ENCODE data around the gene RNFT2. TPM values are rescaled to one million over a fixed set of nuclear protein-coding genes. Genes with fewer than 3 reads are reported as not detected.

RNFT2 gene
- total RNA-seq, 1 experiment from 2014 or later = 12.6 TPM

- Histone ChIP-seq H3K79me2 (ENCODE audit: low read length) (no peaks in the 10 kb centered on the region), H3K9me3 (ENCODE audit: low read length) (no peaks in the 10 kb centered on the region), H3K27ac (ENCODE audit: low read length) (no peak overlapping the region), H3K4me1 (ENCODE audit: insufficient read depth, low read length) (no peaks in the 10 kb centered on the region), H3F3A (ENCODE audit: low read length, unreplicated experiment) (no peaks in the 10 kb centered on the region), H3K36me3 (ENCODE audit: low read depth, low read length) (no peaks in the 10 kb centered on the region), H3K27me3 (ENCODE audit: low read length) (no peaks in the 10 kb centered on the region), H2AFZ (ENCODE audit: low read length) (no peak overlapping the region), H3K4me3 (ENCODE audit: low read length) (no peak overlapping the region), H3K4me2 (ENCODE audit: low read length) (no peak overlapping the region), H4K20me1 (ENCODE audit: low read length) (no peaks in the 10 kb centered on the region), H3K9ac (ENCODE audit: low read length) (no peak overlapping the region), H3K9me2 (replicated peaks; ENCODE audit: low read length) (no peaks in the 10 kb centered on the region)
- CTCF ChIA-PET = no interaction called here
- no TSS peak for BruUV-seq (replicated peaks)
- intact Hi-C loops (cut with micrococcal nuclease) = no loop called here
- DNase-seq (no peak), ATAC-seq (no peak)
- no peak for TF ChIP-seq EZH2 (IDR thresholded peaks at IDR 0.05; ENCODE audit: low read length, unreplicated experiment)
- no peak for TF ChIP-seq CTCF (conservative IDR thresholded peaks at IDR 0.05; ENCODE audit: low read depth, low read length)
- POLR2A ChIA-PET (ENCODE audit: unreplicated experiment) = interaction anchor here (0.7 kb wide), 1 partner anchor 9 kb away, joined by 3 read pairs; no protein-coding TSS in a partner anchor
Observed at GRCh38 chr12:116870306-116870705, 132.2 kb downstream of the RNFT2 start.

GRCh38 chr12:116874324-116874995 is 136.3 kb downstream of the RNFT2 start:
- H3K27me3 ChIP-seq (ENCODE audit: low read length) = peaks cover 6% of the 10 kb centered on the region; the same call in 1 of the 2 replicates
- TF ChIP-seq EZH2phosphoT487 (IDR thresholded peaks at IDR 0.05; ENCODE audit: borderline replicate concordance, low read length) (no peak), CTCF (conservative IDR thresholded peaks at IDR 0.05; ENCODE audit: low read depth, low read length) (no peak)
- no peaks in the 10 kb centered on the region for H3K79me2 ChIP-seq (ENCODE audit: low read length)
- intact Hi-C loops (cut with micrococcal nuclease) = no loop called here
- no peak overlapping the region for H3K4me2 ChIP-seq (ENCODE audit: low read length)
- ChIA-PET CTCF (no interaction called here), POLR2A (ENCODE audit: unreplicated experiment) (no interaction called here)
- H3K9ac ChIP-seq (ENCODE audit: low read length) = no peak overlapping the region
- H3K9me3 ChIP-seq (ENCODE audit: low read length) = no peaks in the 10 kb centered on the region
- no peaks in the 10 kb centered on the region for H4K20me1 ChIP-seq (ENCODE audit: low read length)
- H2AFZ ChIP-seq (ENCODE audit: low read length) = no peak overlapping the region
- peaks cover 11% of the 10 kb centered on the region; the same call in 1 of the 2 replicates for H3K4me1 ChIP-seq (ENCODE audit: insufficient read depth, low read length)
- DNase-seq (no peak), ATAC-seq (no peak)
- no TSS peak for BruUV-seq (replicated peaks)
- no peaks in the 10 kb centered on the region for H3F3A ChIP-seq (ENCODE audit: low read length, unreplicated experiment)
- H3K9me2 ChIP-seq (replicated peaks; ENCODE audit: low read length) = no peaks in the 10 kb centered on the region
- H3K27ac ChIP-seq (ENCODE audit: low read length) = no peak overlapping the region
- no peaks in the 10 kb centered on the region for H3K36me3 ChIP-seq (ENCODE audit: low read depth, low read length)
- no peak overlapping the region for H3K4me3 ChIP-seq (ENCODE audit: low read length)

GRCh38 chr12:116876151-116876869 is 138.2 kb downstream of the RNFT2 start:
- DNase-seq (no peak), ATAC-seq (no peak)
- H4K20me1 ChIP-seq (ENCODE audit: low read length) = no peaks in the 10 kb centered on the region
- peaks cover 22% of the 10 kb centered on the region for H3K4me1 ChIP-seq (ENCODE audit: insufficient read depth, low read length)
- H3K9ac ChIP-seq (ENCODE audit: low read length) = no peak overlapping the region
- peaks cover 16% of the 10 kb centered on the region for H3K27me3 ChIP-seq (ENCODE audit: low read length)
- POLR2A ChIA-PET (ENCODE audit: unreplicated experiment) = no interaction called here
- intact Hi-C loops (cut with micrococcal nuclease) = no loop called here
- no peak for TF ChIP-seq EZH2 (IDR thresholded peaks at IDR 0.05; ENCODE audit: low read length, unreplicated experiment)
- no peaks in the 10 kb centered on the region for H3K9me2 ChIP-seq (replicated peaks; ENCODE audit: low read length)
- H2AFZ ChIP-seq (ENCODE audit: low read length) = no peak overlapping the region
- no TSS peak for BruUV-seq (replicated peaks)
- no peaks in the 10 kb centered on the region for H3K9me3 ChIP-seq (ENCODE audit: low read length)
- H3K79me2 ChIP-seq (ENCODE audit: low read length) = no peaks in the 10 kb centered on the region
- H3F3A ChIP-seq (ENCODE audit: low read length, unreplicated experiment) = no peaks in the 10 kb centered on the region
- no peak overlapping the region for H3K4me3 ChIP-seq (ENCODE audit: low read length)
- no peak overlapping the region for H3K27ac ChIP-seq (ENCODE audit: low read length)
- no peak overlapping the region for H3K4me2 ChIP-seq (ENCODE audit: low read length)
- CTCF ChIA-PET = no interaction called here
- H3K36me3 ChIP-seq (ENCODE audit: low read depth, low read length) = no peaks in the 10 kb centered on the region

All from PC-3 (cell line).